K562 (cell line): ENCODE data around the gene PIGH. TPM values are rescaled to one million over a fixed set of nuclear protein-coding genes. Genes with fewer than 3 reads are reported as not detected.
"Not testable (repeated sequence)": the region's sequence is repeated elsewhere in the genome, so short reads cannot be mapped to it uniquely, and the experiment has no call there.

Source experiments
- ATAC-seq: fragments of 200-7000 bp; cut with Tn5 transposase; 3 replicates; pipeline ENCODE4 v1.9.1; 2020; ENCODE audit warnings: moderate library complexity
- BruUV-seq: library from RNA; stranded (reverse); fragments of 400-500 nt; replicated peaks from 2 replicates; lab custom pipeline; 2021; lab: Mats Ljungman, UMichigan
- CTCF ChIA-PET: fragments of 300-600 bp; formaldehyde crosslinking; extraction: SDS; loops from one replicate; lab custom pipeline; 2021; ENCODE audit warnings: low intra/inter-chr PET ratio; lab: Yijun Ruan, JAX
- POLR2A ChIA-PET: fragments of 300-600, 350-650 bp; sonication (Branson Sonifier 250); formaldehyde crosslinking; extraction: SDS; loops from one replicate; lab custom pipeline; 2021; ENCODE audit warnings: antibody characterized with exemption, inconsistent platforms; lab: Yijun Ruan, JAX
- DNase-seq, 4 experiments: peaks; one replicate each; pipeline versions ENCODE4 v3.0.0 to v3.0.0-alpha.2; 2011 to 2018; ENCODE audit warnings: low spot score in 3 of 4, mixed read lengths in 3 of 4; ENCODE audit errors: extremely low read depth in 1 of 4
- FAIRE-seq: peaks from 2 replicates; lab custom pipeline; 2011; peaks lifted over from hg19 to GRCh38; lab: Jason Lieb, UNC
- H2AFZ ChIP-seq: 2 replicates; pipeline ENCODE4 v1.6.0; 2011; ENCODE audit warnings: low read depth, low read length, control low read depth, inconsistent platforms
- H3K27ac ChIP-seq: fragments of 200-600 bp; 3 replicates; pipeline ENCODE4 v1.8.0; 2011; ENCODE audit warnings: low read depth, mild to moderate bottlenecking, control low read depth, inconsistent platforms, low read length, moderate library complexity, mixed read lengths; ENCODE audit errors: extremely low read depth
- H3K27me3 ChIP-seq, 2 experiments: fragments of 300-600 bp in 1 of 2; 2 replicates in 1 of 2; 3 replicates in 1 of 2; pipeline versions ENCODE4 v1.6.0 to v1.8.0; 2011; ENCODE audit warnings: inconsistent platforms in 2 of 2, low read length in 2 of 2, mild to moderate bottlenecking in 1 of 2, mixed read lengths in 1 of 2, moderate library complexity in 1 of 2; ENCODE audit not compliant: control insufficient read depth in 2 of 2, insufficient read depth in 2 of 2
- H3K36me3 ChIP-seq: fragments of 300-600 bp; 3 replicates; pipeline ENCODE4 v1.8.0; 2011; ENCODE audit warnings: mild to moderate bottlenecking, low read length, inconsistent platforms; ENCODE audit not compliant: control insufficient read depth, insufficient read depth
- H3K4me1 ChIP-seq, 2 experiments: fragments of 200-600 bp in 1 of 2; replicated peaks in 1 of 2; 2 replicates in 1 of 2; 3 replicates in 1 of 2; pipeline versions ENCODE4 v1.5.1 to v1.8.0; 2011; ENCODE audit warnings: inconsistent platforms in 2 of 2, low read length in 2 of 2, mild to moderate bottlenecking in 1 of 2, mixed read lengths in 1 of 2, moderate library complexity in 1 of 2; ENCODE audit not compliant: control insufficient read depth in 2 of 2, insufficient read depth in 2 of 2
- H3K4me2 ChIP-seq: 2 replicates; pipeline ENCODE4 v1.6.1; 2011; ENCODE audit warnings: low read length, control low read depth, inconsistent platforms, mixed read lengths; ENCODE audit not compliant: insufficient read depth
- H3K4me3 ChIP-seq: fragments of 200-600 bp; sonication (generic), shearing (Covaris generic); 2 replicates; pipeline ENCODE4 v1.5.1; 2016; ENCODE audit warnings: control low read depth, inconsistent platforms
- H3K79me2 ChIP-seq: fragments of 200-600 bp; 3 replicates; pipeline ENCODE4 v1.8.0; 2011; ENCODE audit warnings: low read length, inconsistent platforms; ENCODE audit not compliant: control insufficient read depth, insufficient read depth
- H3K9ac ChIP-seq, 2 experiments: 2 replicates each; pipeline versions ENCODE4 v1.6.0 to v1.6.1; 2011; ENCODE audit warnings: low read depth in 2 of 2, low read length in 2 of 2, control low read depth in 1 of 2, inconsistent platforms in 1 of 2, mild to moderate bottlenecking in 1 of 2, mixed read lengths in 1 of 2; ENCODE audit not compliant: insufficient read depth in 1 of 2
- H3K9me1 ChIP-seq: one replicate; pipeline ENCODE4 v1.6.0; 2011; ENCODE audit warnings: inconsistent platforms, mild to moderate bottlenecking, low read length, moderate library complexity; ENCODE audit not compliant: control insufficient read depth, insufficient read depth
- H3K9me3 ChIP-seq: replicated peaks from 2 replicates; pipeline ENCODE4 v1.5.1; 2011; ENCODE audit warnings: low read depth, low read length, inconsistent platforms; ENCODE audit not compliant: control insufficient read depth, insufficient read depth
- H4K20me1 ChIP-seq: replicated peaks from 2 replicates; pipeline ENCODE4 v1.6.1; 2011; ENCODE audit warnings: low read length, inconsistent platforms, mixed read lengths; ENCODE audit not compliant: control insufficient read depth, insufficient read depth
- BRF2 ChIP-seq: IDR thresholded peaks from 3 replicates; pipeline ENCODE4 v1.6.1; 2011; ENCODE audit warnings: borderline replicate concordance, mild to moderate bottlenecking; ENCODE audit not compliant: insufficient read length, insufficient read depth
- WGBS: fragments of 100-300 bp; shearing (Covaris generic); methylation state at CpG from one replicate; pipeline ENCODE4 v1.1.6; 2016; ENCODE audit warnings: low coverage, mixed read lengths; ENCODE audit not compliant: insufficient coverage; ENCODE audit errors: missing lambda C conversion rate; 5-methylcytosine and 5-hydroxymethylcytosine counted together
- in situ Hi-C: fragments of 300-500 bp; cut with MboI; formaldehyde crosslinking; loops from 4 replicates; pipeline ENCODE4 v1.15.0; 2018; ENCODE audit warnings: inconsistent platforms, mixed read lengths
- intact Hi-C: fragments of 100-400 bp; cut with micrococcal nuclease; formaldehyde crosslinking; loops from 2 replicates; pipeline ENCODE4 v1.14.2; 2022
- polyA plus RNA-seq, 8 experiments: library from polyadenylated mRNA; depleted of rRNA in 4 of 8; stranded (reverse) in 5 of 8; unstranded in 3 of 8; fragments of >200 nt; fragmentation: Nextera tagmentation in 2 of 8; fragmentation: Illumina TruSeq in 1 of 8; extraction: Ambion mirVana in 2 of 8; extraction: Trizol in 1 of 8; gene quantifications; 2 replicates each; pipeline versions ENCODE4 v1.2.1 to v1.2.3, GENCODE V29; 2011 to 2014; ENCODE audit warnings: inconsistent platforms in 1 of 8, missing spikeins in 1 of 8
- total RNA-seq, 7 experiments: library from RNA; depleted of rRNA in 6 of 7; stranded (reverse); fragments of >200 nt in 6 of 7; fragmentation: Illumina TruSeq in 2 of 7; extraction: Trizol in 2 of 7; gene quantifications; 2 replicates each; pipeline versions ENCODE4 v1.2.1 to v1.2.3, GENCODE V29; 2011 to 2021; ENCODE audit warnings: low replicate concordance in 1 of 7

Gene PIGH
- total and polyA plus RNA-seq, 9 of the 15 experiments (the other 6 are each of a cell fraction or from before 2014, with no cell fraction given) = 21.1 to 53.4 (median 24.7) TPM

- TF ChIP-seq BRF2 = no peak
Observed at GRCh38 chr14:67544590-67544989, 55.5 kb downstream of the PIGH start (continued).

GRCh38 chr14:67542620-67543019, 57.4 kb downstream of the PIGH start:
- H3K27ac ChIP-seq, ATAC-seq, H4K20me1 ChIP-seq, H3K9ac ChIP-seq, H3K36me3 ChIP-seq, H3K4me1 ChIP-seq, H3K4me3 ChIP-seq, FAIRE-seq, H3K9me1 ChIP-seq, H3K27me3 ChIP-seq, H3K4me2 ChIP-seq, H2AFZ ChIP-seq, H3K9me3 ChIP-seq, intact Hi-C loops, BruUV-seq, H3K79me2 ChIP-seq, in situ Hi-C loops, CTCF ChIA-PET, DNase-seq: not testable (repeated sequence)
- POLR2A ChIA-PET = interaction anchor here (0.5 to 2.1 kb wide), 6 partner anchors 9 to 84 kb away, joined by 3 to 13 read pairs (median 4); partner anchors contain the start of gene PLEKHH1
- 82% methylated on average over 9 of the region's 13 CpGs for WGBS
